DMS53 (cell line): Measurements from ENCODE around the gene C6orf52.
"Not testable (repeated sequence)": the region's sequence is repeated elsewhere in the genome, so short reads cannot be mapped to it uniquely, and the experiment has no call there.

Experiments used
- DNase-seq: peaks from one replicate; lab custom pipeline; 2025; lab: John Stamatoyannopoulos, UW

Gene C6orf52

GRCh38 chr6:10695086-10695657 is 756 bp upstream of the C6orf52 start:
- DNase-seq = peak; percentile 53

- DNase-seq = no peak
These were observed 1.4 kb downstream of the C6orf52 start for GRCh38 chr6:10692965-10693538.

- DNase-seq = peak; percentile 38
These were observed 3.6 kb downstream of the C6orf52 start for GRCh38 chr6:10690651-10691445.

GRCh38 chr6:10687582-10687981 is 6.8 kb downstream of the C6orf52 start:
- DNase-seq = no peak

DNA sequence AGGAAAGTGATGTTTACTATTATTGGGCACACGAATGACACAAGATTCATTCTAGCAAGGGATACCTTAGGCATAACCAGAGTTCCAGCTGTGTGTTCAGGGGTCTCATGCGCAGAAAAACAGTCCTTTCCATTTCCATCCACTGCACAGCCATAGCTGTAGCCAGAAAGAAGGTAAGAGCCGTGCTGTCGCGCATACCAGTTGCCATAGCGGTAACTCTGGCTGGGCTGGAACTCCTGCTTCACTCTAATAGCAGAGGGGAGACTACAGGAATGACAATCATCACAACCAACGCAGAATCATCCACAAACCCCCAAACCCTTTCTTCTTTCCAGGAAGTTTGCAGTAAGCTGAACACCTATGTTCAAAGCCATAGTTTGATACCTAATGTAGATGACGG is 7.5 kb downstream of the C6orf52 start:
- DNase-seq = no peak

DNA sequence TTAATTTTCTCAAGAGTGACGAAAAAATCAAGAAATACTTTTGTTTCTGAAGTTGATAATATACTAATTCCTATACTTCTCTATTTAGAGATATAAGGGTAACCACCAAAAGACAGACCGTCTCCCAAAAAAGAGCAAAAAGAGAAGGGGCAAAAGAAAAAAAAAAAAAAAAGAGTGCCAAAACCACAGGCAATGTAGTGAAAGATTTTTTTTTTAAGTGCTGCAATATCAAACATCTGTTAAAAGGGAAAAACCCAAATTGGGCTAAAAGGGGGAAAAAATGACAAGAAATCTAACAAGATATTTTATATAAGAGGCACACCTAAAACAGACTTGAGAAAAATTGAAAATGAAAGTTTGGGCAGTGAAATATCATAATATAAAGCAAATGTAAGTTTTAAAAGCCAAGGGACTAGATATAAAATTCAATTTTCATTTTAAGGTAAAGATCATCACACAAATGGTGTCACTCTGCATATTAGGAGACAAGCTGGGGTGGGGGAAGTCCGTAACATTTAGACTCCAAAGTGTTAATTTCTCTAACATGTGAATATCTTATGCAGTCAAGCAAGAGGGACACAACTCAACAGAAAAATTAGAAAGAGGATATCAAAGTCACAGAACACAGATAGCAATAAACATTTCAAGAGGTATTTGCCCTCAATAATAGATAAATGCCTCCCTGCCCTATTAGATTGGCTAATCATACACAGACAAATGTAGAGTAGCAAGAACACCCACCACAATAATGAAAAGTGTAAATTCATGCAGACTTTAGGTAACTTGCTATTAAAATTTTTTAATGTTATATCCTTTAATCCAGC is 9.1 kb downstream of the C6orf52 start:
- DNase-seq = no peak

DNA sequence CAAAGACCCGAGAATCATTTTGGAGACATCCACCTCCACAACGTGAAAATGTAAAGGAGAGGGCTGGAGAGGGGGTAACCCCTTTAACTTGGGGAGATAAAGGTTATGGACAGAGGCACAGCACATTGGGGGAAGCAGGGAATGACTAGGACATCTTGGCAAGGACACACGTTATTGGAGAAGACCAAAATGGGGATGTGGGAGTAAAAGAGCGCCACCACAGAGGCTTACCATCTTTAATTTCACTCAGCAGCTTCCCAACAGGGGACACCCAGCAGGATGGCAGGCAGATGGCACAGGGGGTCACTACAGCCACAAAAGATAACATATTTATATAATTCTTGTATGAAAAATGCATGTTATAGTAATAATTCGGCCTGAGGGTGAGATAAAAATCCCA is 9.8 kb downstream of the C6orf52 start:
- no peak for DNase-seq

DNA sequence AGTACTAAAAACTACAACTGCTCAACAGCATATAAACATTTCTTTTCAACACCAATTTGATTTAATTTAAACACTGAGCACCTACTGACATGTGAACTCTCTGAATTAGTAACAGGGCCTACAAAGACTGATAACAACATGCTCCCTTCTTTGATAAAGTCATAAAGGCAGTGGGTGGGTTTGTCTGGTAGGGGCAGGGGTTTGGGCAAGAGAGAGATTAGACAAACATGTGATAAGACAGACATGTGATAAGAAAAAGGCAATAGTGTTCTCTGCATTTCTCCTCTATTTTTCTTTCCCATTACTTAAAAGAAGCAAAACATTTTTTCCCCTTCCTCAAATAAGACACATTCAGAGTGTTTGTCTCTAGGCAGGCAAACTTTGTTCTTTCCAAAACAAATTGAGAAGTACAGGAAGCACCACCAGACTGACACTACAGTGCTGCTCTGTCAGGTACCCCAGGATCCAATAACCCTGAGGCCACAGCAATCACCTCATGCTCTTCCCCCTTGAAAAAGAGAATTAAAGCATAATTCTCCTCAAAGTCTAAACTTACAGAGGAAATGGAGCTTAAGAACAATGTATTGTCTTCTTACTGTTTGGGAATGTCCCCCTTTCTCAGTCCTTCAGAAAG is 11.9 kb downstream of the C6orf52 start:
- no peak for DNase-seq

- DNase-seq = no peak
These were observed 12.6 kb downstream of the C6orf52 start for GRCh38 chr6:10681795-10682194.

- DNase-seq = no peak
These were observed 16.0 kb downstream of the C6orf52 start for GRCh38 chr6:10678456-10678855.

DNA sequence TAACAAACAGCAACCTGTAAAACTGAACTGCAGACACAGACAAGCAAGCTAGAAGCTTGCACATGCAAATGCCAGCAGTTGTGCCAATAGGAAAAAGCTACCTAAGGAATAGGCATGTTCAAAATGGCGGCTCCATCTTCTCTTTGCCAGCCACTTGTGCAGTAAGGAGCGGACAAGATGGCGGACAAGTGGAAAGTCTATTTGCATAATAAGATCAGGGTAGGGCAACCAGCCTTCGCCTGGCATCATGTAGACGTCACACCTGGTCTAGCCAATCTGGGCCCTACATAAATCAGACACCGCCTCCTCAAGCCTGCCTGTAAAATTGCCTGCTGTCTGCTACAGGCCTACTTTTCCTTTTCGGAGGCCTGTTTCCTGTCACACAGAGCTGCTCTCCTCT is 18.0 kb downstream of the C6orf52 start:
- DNase-seq = no peak

- DNase-seq = no peak
These were observed 26.1 kb downstream of the C6orf52 start for GRCh38 chr6:10668126-10668917.

- not testable (repeated sequence) for DNase-seq
These were observed 28.8 kb downstream of the C6orf52 start for GRCh38 chr6:10665595-10665994.

DNA sequence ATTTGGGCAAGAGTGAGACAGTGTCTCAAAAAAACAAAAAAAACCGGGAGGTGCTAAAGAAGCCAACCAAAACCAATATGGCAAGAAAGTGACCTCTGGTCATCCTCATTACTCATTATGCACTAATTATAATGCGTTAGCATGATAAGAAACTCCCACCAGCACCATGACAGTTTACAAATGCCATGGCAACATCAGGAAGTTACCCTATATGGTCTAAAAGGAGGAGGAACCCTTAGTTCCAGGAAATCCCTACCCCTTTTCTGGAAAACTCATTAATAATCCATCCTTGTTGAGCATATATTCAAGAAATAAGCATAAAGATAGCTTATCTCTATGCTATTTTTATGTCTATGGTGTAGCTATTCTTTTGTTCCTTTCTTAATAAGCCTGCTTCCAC is 31.7 kb downstream of the C6orf52 start:
- DNase-seq = no peak

- no peak for DNase-seq
These were observed 32.2 kb downstream of the C6orf52 start for GRCh38 chr6:10662207-10662606.

DNA sequence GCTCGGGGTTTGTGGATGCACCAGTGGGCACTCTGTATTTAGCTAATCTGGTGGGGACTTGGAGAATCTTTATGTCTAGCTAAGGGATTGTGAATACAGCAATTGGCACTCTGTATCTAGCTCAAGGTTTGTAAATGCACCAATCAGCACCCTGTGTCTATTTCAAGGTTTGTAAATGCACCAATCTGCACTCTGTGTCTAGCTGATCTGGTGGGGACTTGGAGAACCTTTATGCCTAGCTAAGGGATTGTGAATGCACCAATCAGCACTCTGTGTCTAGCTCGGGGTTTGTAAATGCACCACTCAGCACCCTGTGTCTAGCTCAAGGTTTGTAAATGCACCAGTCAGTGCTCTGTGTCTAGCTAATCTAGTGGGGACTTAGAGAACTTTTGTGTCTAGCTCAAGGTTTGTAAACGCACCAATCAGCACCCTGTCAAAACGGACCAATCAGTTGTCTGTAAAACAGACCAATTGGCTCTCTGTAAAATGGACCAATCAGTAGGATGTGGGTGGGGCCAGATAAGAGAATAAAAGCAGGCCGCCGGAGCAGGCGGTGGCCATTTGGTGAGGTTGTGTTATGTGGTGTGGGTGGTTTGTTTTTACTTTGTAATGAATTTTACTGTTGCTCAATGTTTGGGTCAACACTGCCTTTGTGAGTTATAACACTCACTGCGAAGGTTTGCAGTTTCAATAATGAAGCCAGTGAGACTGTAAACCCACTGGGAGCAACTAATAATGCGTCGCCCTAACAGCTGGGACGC is 33.8 kb downstream of the C6orf52 start:
- DNase-seq = peak; percentile 70

- DNase-seq = peak; percentile 83
These were observed 34.6 kb downstream of the C6orf52 start for GRCh38 chr6:10659699-10660348.

- peak; percentile 62 for DNase-seq
These were observed 35.3 kb downstream of the C6orf52 start for GRCh38 chr6:10658910-10659698.

- DNase-seq = no peak
These were observed 38.8 kb downstream of the C6orf52 start for GRCh38 chr6:10655508-10656055.
